Measurements from ENCODE around the gene SLC22A5. TPM values are rescaled to one million over a fixed set of nuclear protein-coding genes. Genes with fewer than 3 reads are reported as not detected.
A peak's percentile ranks its signal among the peaks of the same experiment; 100 is the strongest.

The SLC22A5 gene
- total RNA-seq, 2 donors from 2014 or later, result 26.0 to 38.6 TPM

- intact Hi-C loops (cut with DNase I), result loop anchor here (2.0 to 10.0 kb wide), 3 partner anchors 111 to 437 kb away; no protein-coding TSS in a partner anchor
- Histone ChIP-seq H3K4me1 (peaks cover 9% of the 10 kb centered on the region), H3K4me3 (no peak overlapping the region), H3K9ac (ENCODE audit: low read depth in 2 of 2, low read length in 2 of 2) (peak overlapping the region in 1 of 2 donors; percentile 23), H3K27ac (peak overlapping the region; percentile 60), H3K27me3 (no peaks in the 10 kb centered on the region), H3K36me3 (no peaks in the 10 kb centered on the region), H3K9me3 (no peaks in the 10 kb centered on the region)
- DNase-seq, result peak; percentile 86
- no peak for TF ChIP-seq CTCF (IDR thresholded peaks at IDR 0.05)
Measured at GRCh38 chr5:132387640-132388117, 18.2 kb downstream of the SLC22A5 start.

- H3K27ac ChIP-seq, result peak overlapping the region; percentile 60
Measured at GRCh38 chr5:132388244-132389050, 18.9 kb downstream of the SLC22A5 start.

DNA sequence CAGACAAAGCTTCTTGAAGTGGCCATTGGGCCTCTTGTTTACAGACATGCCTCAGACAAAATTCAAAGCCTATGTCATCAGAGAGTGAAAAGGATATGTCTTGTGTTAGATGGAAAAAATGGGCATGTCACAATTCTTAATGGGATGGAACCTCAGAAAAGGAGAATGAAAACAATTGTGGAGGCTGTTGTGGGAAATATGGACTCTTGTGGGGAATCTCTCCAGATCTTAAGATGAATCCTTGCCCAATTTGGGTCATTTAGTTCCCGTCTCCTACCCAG, 19.5 kb downstream of the SLC22A5 start:
- intact Hi-C loops (cut with DNase I), result loop anchor here (10.0 kb wide), 2 partner anchors 326 to 436 kb away; no protein-coding TSS in a partner anchor
- TF ChIP-seq CTCF (IDR thresholded peaks at IDR 0.05), result no peak
- Histone ChIP-seq H3K9ac (ENCODE audit: low read depth in 2 of 2, low read length in 2 of 2) (no peak overlapping the region), H3K4me3 (no peak overlapping the region), H3K9me3 (no peaks in the 10 kb centered on the region), H3K27me3 (no peaks in the 10 kb centered on the region), H3K4me1 (peaks cover 9% of the 10 kb centered on the region), H3K27ac (peak overlapping the region; percentile 60), H3K36me3 (no peaks in the 10 kb centered on the region)
- DNase-seq, result no peak

More at GRCh38 chr5:132388244-132389050, 18.9 kb downstream of the SLC22A5 start:
- peak overlapping the region in 1 of 2 donors; percentile 23 for H3K9ac ChIP-seq (ENCODE audit: low read depth in 2 of 2, low read length in 2 of 2)
- no peaks in the 10 kb centered on the region for H3K27me3 ChIP-seq
- no peaks in the 10 kb centered on the region for H3K36me3 ChIP-seq
- no peaks in the 10 kb centered on the region for H3K9me3 ChIP-seq
- no peak for TF ChIP-seq CTCF (IDR thresholded peaks at IDR 0.05)
- DNase-seq, result no peak
- H3K4me1 ChIP-seq, result peaks cover 9% of the 10 kb centered on the region
- H3K4me3 ChIP-seq, result no peak overlapping the region
- intact Hi-C loops (cut with DNase I), result loop anchor here (10.0 kb wide), 2 partner anchors 326 to 436 kb away; no protein-coding TSS in a partner anchor

GRCh38 chr5:132389585-132390286, 20.2 kb downstream of the SLC22A5 start:
- peaks cover 9% of the 10 kb centered on the region for H3K4me1 ChIP-seq
- H3K36me3 ChIP-seq, result no peaks in the 10 kb centered on the region
- no peak for TF ChIP-seq CTCF (IDR thresholded peaks at IDR 0.05)
- H3K4me3 ChIP-seq, result no peak overlapping the region
- peak; percentile 46 for DNase-seq
- H3K27me3 ChIP-seq, result no peaks in the 10 kb centered on the region
- H3K9me3 ChIP-seq, result no peaks in the 10 kb centered on the region
- intact Hi-C loops (cut with DNase I), result loop anchor here (10.0 kb wide), 2 partner anchors 325 to 435 kb away; no protein-coding TSS in a partner anchor
- H3K9ac ChIP-seq (ENCODE audit: low read depth in 2 of 2, low read length in 2 of 2), result peak overlapping the region in 1 of 2 donors; percentile 6
- H3K27ac ChIP-seq, result peak overlapping the region; percentile 60

DNA sequence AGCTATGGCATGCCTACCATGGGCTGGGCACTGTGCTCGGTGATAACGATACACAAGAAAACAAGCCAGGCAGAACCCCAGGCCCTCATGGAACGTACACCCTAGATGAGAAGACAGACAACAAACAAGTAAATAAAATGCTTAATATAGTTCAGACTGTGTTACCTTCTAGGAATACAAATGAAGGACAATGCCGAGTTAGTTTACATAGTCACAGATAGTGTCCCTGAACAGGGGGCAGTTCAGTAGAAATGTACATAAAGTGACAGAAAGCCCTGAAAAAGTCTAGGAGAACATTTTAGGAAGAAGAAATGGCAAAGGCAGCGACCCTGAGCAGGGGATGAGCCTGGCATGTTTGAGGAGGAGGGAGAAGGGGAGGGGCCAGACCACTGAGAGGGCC, 21.7 kb downstream of the SLC22A5 start:
- no peak overlapping the region for H3K27ac ChIP-seq
- no peaks in the 10 kb centered on the region for H3K36me3 ChIP-seq
- H3K27me3 ChIP-seq, result no peaks in the 10 kb centered on the region
- no peak overlapping the region for H3K4me3 ChIP-seq
- no peak for DNase-seq
- no peak for TF ChIP-seq CTCF (IDR thresholded peaks at IDR 0.05)
- H3K4me1 ChIP-seq, result peaks cover 8% of the 10 kb centered on the region
- intact Hi-C loops (cut with DNase I), result no loop called here
- no peaks in the 10 kb centered on the region for H3K9me3 ChIP-seq
- no peak overlapping the region for H3K9ac ChIP-seq (ENCODE audit: low read depth in 2 of 2, low read length in 2 of 2)
